B cell (primary cell): ENCODE data around the gene NAXD. TPM values are rescaled to one million over a fixed set of nuclear protein-coding genes. Genes with fewer than 3 reads are reported as not detected.

Source experiments
- ATAC-seq: fragments of 200-7000 bp; cut with Tn5 transposase; one replicate; pipeline ENCODE4 v1.10.0; 2021; ENCODE audit warnings: low read depth, mild to moderate bottlenecking, moderate number of reproducible peaks, moderate library complexity
- CTCF ChIA-PET: fragments of 350-600 bp; sonication (Branson Sonifier 250); formaldehyde crosslinking; loops from one replicate; lab custom pipeline; 2021; ENCODE audit warnings: antibody characterized with exemption, inconsistent platforms; lab: Charles Lee
- POLR2A ChIA-PET: fragments of 350-600 bp; sonication (Branson Sonifier 250); formaldehyde crosslinking; loops from one replicate; lab custom pipeline; 2021; ENCODE audit warnings: antibody characterized with exemption; lab: Charles Lee
- DNase-seq: peaks from one replicate; pipeline ENCODE4 v3.0.0; 2013
- H2AFZ ChIP-seq: 2 replicates; pipeline ENCODE4 v1.6.1; 2012; ENCODE audit warnings: mild to moderate bottlenecking, low read depth, low read length; ENCODE audit not compliant: insufficient read depth, poor library complexity, severe bottlenecking
- H3K27ac ChIP-seq, 2 donors: 1 replicate in 1 of 2; 2 replicates in 1 of 2; pipeline ENCODE4 v1.5.1; 2012 to 2013; ENCODE audit warnings: low read length in 2 of 2, mild to moderate bottlenecking in 2 of 2, moderate library complexity in 1 of 2
- H3K27me3 ChIP-seq, 4 experiments: fragments of 200-600 bp in 1 of 4; sonication (generic) in 1 of 4; replicated peaks in 1 of 4; 1 replicate in 2 of 4; 2 replicates in 2 of 4; pipeline versions ENCODE4 v1.6.1 to v1.7.0; 2013 to 2016; ENCODE audit warnings: low read length in 3 of 4, mild to moderate bottlenecking in 2 of 4, mixed read lengths in 1 of 4, moderate library complexity in 1 of 4; ENCODE audit not compliant: insufficient read depth in 4 of 4, control insufficient read depth in 3 of 4; ENCODE audit errors: control extremely low read depth in 1 of 4
- H3K36me3 ChIP-seq, 2 experiments: replicated peaks in 1 of 2; 1 replicate in 1 of 2; 2 replicates in 1 of 2; pipeline versions ENCODE4 v1.6.1 to v1.7.1; 2013; ENCODE audit warnings: low read length in 1 of 2; ENCODE audit not compliant: insufficient read depth in 2 of 2, control insufficient read depth in 1 of 2; ENCODE audit errors: control extremely low read depth in 1 of 2, extremely low read depth in 1 of 2
- H3K4me1 ChIP-seq, 2 donors: fragments of 200-600 bp in 1 of 2; sonication (generic) in 1 of 2; 1 replicate in 1 of 2; 2 replicates in 1 of 2; pipeline versions ENCODE4 v1.5.1 to v1.6.1; 2013 to 2017; ENCODE audit warnings: low read length in 2 of 2; ENCODE audit not compliant: control insufficient read depth in 2 of 2, insufficient read depth in 2 of 2
- H3K4me2 ChIP-seq: replicated peaks from 2 replicates; pipeline ENCODE3; 2012; ENCODE audit warnings: mild to moderate bottlenecking, low read depth, low read length; ENCODE audit not compliant: poor library complexity, severe bottlenecking
- H3K4me3 ChIP-seq, 5 experiments: fragments of 200-600 bp in 1 of 5; sonication (generic) in 1 of 5; 1 replicate in 3 of 5; 2 replicates in 2 of 5; pipeline versions ENCODE4 v1.5.1 to v1.7.0; 2011 to 2016; ENCODE audit warnings: low read length in 4 of 5, mild to moderate bottlenecking in 4 of 5, low read depth in 2 of 5, control low read depth in 1 of 5, moderate library complexity in 1 of 5; ENCODE audit not compliant: insufficient read depth in 1 of 5; ENCODE audit errors: control extremely low read depth in 1 of 5, extremely low read depth in 1 of 5
- H3K79me2 ChIP-seq: fragments of 200-600 bp; sonication (generic); one replicate; pipeline ENCODE4 v1.6.0; 2016; ENCODE audit warnings: low read length; ENCODE audit not compliant: control insufficient read depth, insufficient read depth
- H3K9ac ChIP-seq: fragments of 200-600 bp; sonication (generic); 2 replicates; pipeline ENCODE4 v1.6.1; 2017; ENCODE audit warnings: mild to moderate bottlenecking, low read length, moderate library complexity
- H3K9me3 ChIP-seq, 3 donors: one replicate each; pipeline versions ENCODE4 v1.6.1 to v1.7.1; 2013; ENCODE audit warnings: low read length in 2 of 3; ENCODE audit not compliant: control insufficient read depth in 2 of 3, insufficient read depth in 1 of 3; ENCODE audit errors: control extremely low read depth in 1 of 3
- H4K20me1 ChIP-seq: 2 replicates; pipeline ENCODE4 v1.6.0; 2012; ENCODE audit warnings: mild to moderate bottlenecking, low read length; ENCODE audit not compliant: insufficient read depth, control insufficient read depth, poor library complexity, severe bottlenecking
- H3K27ac Mint-ChIP-seq: one replicate; pipeline ENCODE4 v1.8.0; 2021; ENCODE audit warnings: mixed read lengths
- H3K27me3 Mint-ChIP-seq: one replicate; pipeline ENCODE4 v1.8.0; 2021; ENCODE audit warnings: mixed read lengths
- H3K4me1 Mint-ChIP-seq: one replicate; pipeline ENCODE4 v1.8.0; 2021; ENCODE audit warnings: mixed read lengths
- H3K4me3 Mint-ChIP-seq: one replicate; pipeline ENCODE4 v1.8.0; 2021; ENCODE audit warnings: mixed read lengths
- H3K9me3 Mint-ChIP-seq: one replicate; pipeline ENCODE4 v1.8.0; 2022; ENCODE audit warnings: mixed read lengths; ENCODE audit not compliant: insufficient read depth
- EZH2 ChIP-seq: IDR thresholded peaks from 2 replicates; pipeline ENCODE4 v1.6.1; 2012; ENCODE audit warnings: borderline replicate concordance, low read depth, mild to moderate bottlenecking, moderate library complexity, low read length; ENCODE audit not compliant: insufficient read depth, poor library complexity, severe bottlenecking
- WGBS: methylation state at CpG from one replicate; pipeline ENCODE4 v1.1.5; 2013; ENCODE audit warnings: missing lambda C conversion rate; ENCODE audit not compliant: insufficient coverage; 5-methylcytosine and 5-hydroxymethylcytosine counted together
- intact Hi-C: fragments of 100-400 bp; cut with micrococcal nuclease; formaldehyde crosslinking; loops from one replicate; pipeline ENCODE4 v1.10.0; 2022
- polyA plus RNA-seq: library from polyadenylated mRNA; depleted of rRNA; stranded (reverse); fragments of >200 nt; gene quantifications from 2 replicates; pipeline ENCODE4 v1.2.3, GENCODE V29; 2012
- total RNA-seq, 2 donors: library from RNA; stranded (reverse); fragments of 120-200 nt in 1 of 2; gene quantifications; 1 replicate in 1 of 2; 2 replicates in 1 of 2; pipeline versions ENCODE4 v1.2.3 to v1.2.4, GENCODE V29; 2013 to 2022
- TF ChIP-seq, protein P1 (sequence below): fragments of 200-600 bp; IDR thresholded peaks from one replicate; pipeline ENCODE4 v1.8.0; 2022; ENCODE audit warnings: antibody characterized with exemption, mild to moderate bottlenecking

NAXD gene
- total and polyA plus RNA-seq, 2 donors (not counting 1 experiment from before 2014, with no cell fraction given): 28.4 to 33.3 TPM

DNA sequence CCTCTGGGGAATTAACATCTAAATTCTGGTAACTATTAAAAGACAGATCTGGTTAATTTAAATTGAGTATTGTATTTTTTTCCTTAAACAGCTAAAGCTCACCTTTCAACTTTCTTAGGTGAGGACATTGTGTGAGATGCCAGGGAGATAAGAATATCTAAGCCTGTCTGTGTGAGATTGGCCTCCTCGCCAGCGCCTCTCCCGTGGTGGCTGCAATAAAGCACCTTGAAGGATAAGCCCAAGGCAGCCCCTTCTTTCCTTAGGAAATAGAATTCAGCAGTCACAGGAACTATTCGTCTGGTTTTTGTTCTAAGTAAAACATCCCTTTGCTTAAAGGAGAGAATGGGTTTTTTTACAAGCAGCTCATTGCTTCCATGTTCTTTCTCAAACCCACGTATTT, 24.6 kb downstream of the NAXD start:
- H3K4me3 ChIP-seq: no peak overlapping the region
- peaks cover 17% of the 10 kb centered on the region for H4K20me1 ChIP-seq
- Mint-ChIP-seq H3K27ac (peak overlapping the region; percentile 26), H3K4me1 (peaks cover 6% of the 10 kb centered on the region), H3K9me3 (no peaks in the 10 kb centered on the region), H3K4me3 (no peak overlapping the region), H3K27me3 (no peaks in the 10 kb centered on the region)
- DNase-seq (no peak), ATAC-seq (no peak)
- no peaks in the 10 kb centered on the region for H3K9me3 ChIP-seq
- H2AFZ ChIP-seq: no peak overlapping the region
- H3K79me2 ChIP-seq: peaks cover 11% of the 10 kb centered on the region
- peaks cover 2 to 82% of the 10 kb centered on the region in 2 experiments for H3K36me3 ChIP-seq
- CTCF ChIA-PET: interaction anchor here (0.7 to 1.4 kb wide), 2 partner anchors 12 to 77 kb away, joined by 3 read pairs; no protein-coding TSS in a partner anchor
- WGBS: 74% methylated on average over 3 of the region's 5 CpGs
- POLR2A ChIA-PET: interaction anchor here (0.9 kb wide), 1 partner anchor 25 kb away, joined by 3 read pairs; the partner anchor contains the start of gene NAXD
- H3K4me2 ChIP-seq: no peak overlapping the region
- peaks cover 6 to 8% of the 10 kb centered on the region in 2 donors for H3K4me1 ChIP-seq
- no peak for TF ChIP-seq EZH2
- no peaks in the 10 kb centered on the region for H3K27me3 ChIP-seq
- no peak overlapping the region for H3K9ac ChIP-seq
- no peak overlapping the region for H3K27ac ChIP-seq
- intact Hi-C loops: loop anchor here (10.0 kb wide), 1 partner anchor 275 kb away; the partner anchor contains the start of gene ANKRD10

DNA sequence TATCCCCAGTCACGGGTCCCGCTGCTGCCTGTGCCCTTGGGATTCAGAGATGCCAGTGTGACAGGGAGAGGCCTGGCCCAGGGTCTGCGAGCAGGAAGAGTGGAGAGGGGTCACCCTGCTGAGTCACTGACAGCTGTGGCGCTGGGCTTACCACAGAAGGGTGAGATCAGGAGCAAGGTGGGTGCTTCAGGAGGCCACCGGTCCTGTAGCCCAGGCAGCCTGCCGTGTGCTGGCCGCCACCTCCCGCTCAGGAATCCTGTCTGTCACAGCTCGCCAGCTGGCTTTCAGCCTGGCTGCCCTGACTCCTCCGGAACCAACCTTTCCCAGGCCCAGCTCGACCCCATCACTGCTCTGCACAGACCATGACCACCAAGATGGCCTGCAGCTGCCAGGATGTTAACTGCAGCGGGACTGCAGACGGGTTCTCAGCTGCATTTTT, 25.3 kb downstream of the NAXD start:
- Mint-ChIP-seq H3K9me3 (no peaks in the 10 kb centered on the region), H3K4me1 (peaks cover 11% of the 10 kb centered on the region), H3K27me3 (no peaks in the 10 kb centered on the region), H3K27ac (no peak overlapping the region), H3K4me3 (no peak overlapping the region)
- Histone ChIP-seq H2AFZ (no peak overlapping the region), H3K27me3 (no peaks in the 10 kb centered on the region), H3K9me3 (no peaks in the 10 kb centered on the region), H3K36me3 (peaks cover 0 to 79% of the 10 kb centered on the region in 2 experiments), H3K27ac (no peak overlapping the region), H3K9ac (no peak overlapping the region), H3K4me1 (peaks cover 12 to 14% of the 10 kb centered on the region in 2 donors), H3K4me3 (no peak overlapping the region), H3K4me2 (no peak overlapping the region), H3K79me2 (peaks cover 12% of the 10 kb centered on the region), H4K20me1 (peaks cover 11% of the 10 kb centered on the region)
- 93% methylated on average over 13 of the region's 13 CpGs for WGBS
- intact Hi-C loops: loop anchor here (10.0 kb wide), 1 partner anchor 274 kb away; the partner anchor contains the start of gene ANKRD10
- no peak for ATAC-seq
- DNase-seq: no peak
- POLR2A ChIA-PET: no interaction called here
- no peak for TF ChIP-seq EZH2
- TF ChIP-seq, protein P1, sequence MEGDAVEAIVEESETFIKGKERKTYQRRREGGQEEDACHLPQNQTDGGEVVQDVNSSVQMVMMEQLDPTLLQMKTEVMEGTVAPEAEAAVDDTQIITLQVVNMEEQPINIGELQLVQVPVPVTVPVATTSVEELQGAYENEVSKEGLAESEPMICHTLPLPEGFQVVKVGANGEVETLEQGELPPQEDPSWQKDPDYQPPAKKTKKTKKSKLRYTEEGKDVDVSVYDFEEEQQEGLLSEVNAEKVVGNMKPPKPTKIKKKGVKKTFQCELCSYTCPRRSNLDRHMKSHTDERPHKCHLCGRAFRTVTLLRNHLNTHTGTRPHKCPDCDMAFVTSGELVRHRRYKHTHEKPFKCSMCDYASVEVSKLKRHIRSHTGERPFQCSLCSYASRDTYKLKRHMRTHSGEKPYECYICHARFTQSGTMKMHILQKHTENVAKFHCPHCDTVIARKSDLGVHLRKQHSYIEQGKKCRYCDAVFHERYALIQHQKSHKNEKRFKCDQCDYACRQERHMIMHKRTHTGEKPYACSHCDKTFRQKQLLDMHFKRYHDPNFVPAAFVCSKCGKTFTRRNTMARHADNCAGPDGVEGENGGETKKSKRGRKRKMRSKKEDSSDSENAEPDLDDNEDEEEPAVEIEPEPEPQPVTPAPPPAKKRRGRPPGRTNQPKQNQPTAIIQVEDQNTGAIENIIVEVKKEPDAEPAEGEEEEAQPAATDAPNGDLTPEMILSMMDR: no peak
- CTCF ChIA-PET: interaction anchor here (0.6 to 0.8 kb wide), 2 partner anchors 47 to 68 kb away, joined by 3 to 5 read pairs; no protein-coding TSS in a partner anchor
